WTC11 (cell line): ENCODE data around the gene RECK. TPM values are rescaled to one million over a fixed set of nuclear protein-coding genes. Genes with fewer than 3 reads are reported as not detected.

ENCODE experiments used
- ATAC-seq: fragments of 200-7000 bp; cut with Tn5 transposase; 2 replicates; pipeline ENCODE4 v1.10.0; 2021; ENCODE audit warnings: mild to moderate bottlenecking, moderate library complexity
- CTCF ChIA-PET: fragments of 300-600 bp; sonication (Branson Sonifier 250); formaldehyde crosslinking; loops from one replicate; lab custom pipeline; 2021; ENCODE audit warnings: antibody characterized with exemption; lab: Charles Lee
- POLR2A ChIA-PET: fragments of 350-600 bp; sonication (Branson Sonifier 250); formaldehyde crosslinking; loops from one replicate; lab custom pipeline; 2021; ENCODE audit warnings: antibody characterized with exemption; lab: Charles Lee
- DNase-seq: peaks from one replicate; pipeline ENCODE4 v3.0.0; 2021; ENCODE audit warnings: low spot score
- H3K27ac Mint-ChIP-seq: 2 replicates; pipeline ENCODE4 v1.8.0; 2021; ENCODE audit warnings: mixed read lengths
- H3K27me3 Mint-ChIP-seq: 2 replicates; pipeline ENCODE4 v1.8.0; 2021; ENCODE audit warnings: low read depth, mild to moderate bottlenecking, moderate library complexity, mixed read lengths
- H3K36me3 Mint-ChIP-seq: 2 replicates; pipeline ENCODE4 v1.8.0; 2021; ENCODE audit warnings: mixed read lengths
- H3K4me1 Mint-ChIP-seq: 2 replicates; pipeline ENCODE4 v1.8.0; 2022; ENCODE audit warnings: mixed read lengths
- H3K4me3 Mint-ChIP-seq: 2 replicates; pipeline ENCODE4 v1.8.0; 2021; ENCODE audit warnings: mild to moderate bottlenecking, moderate library complexity, mixed read lengths
- H3K9me3 Mint-ChIP-seq: 2 replicates; pipeline ENCODE4 v1.8.0; 2021; ENCODE audit warnings: mixed read lengths
- CREB1 ChIP-seq: sonication (generic); formaldehyde crosslinking; IDR thresholded peaks from 2 replicates; pipeline ENCODE4 v1.8.0; 2023; ENCODE audit warnings: mild to moderate bottlenecking, missing genetic modification reagents
- ESRRA ChIP-seq: sonication (generic); formaldehyde crosslinking; IDR thresholded peaks from 2 replicates; pipeline ENCODE4 v1.8.1; 2022; ENCODE audit warnings: mild to moderate bottlenecking, missing genetic modification reagents, borderline replicate concordance
- IRF2 ChIP-seq: sonication (generic); formaldehyde crosslinking; IDR thresholded peaks from 2 replicates; pipeline ENCODE4 v1.8.0; 2022; ENCODE audit warnings: low read depth, missing genetic modification reagents, borderline replicate concordance
- MXD4 ChIP-seq: fragments of 250-450 bp; sonication (Bioruptor Pico); IDR thresholded peaks from 2 replicates; pipeline ENCODE4 v1.8.0; 2021; ENCODE audit warnings: mild to moderate bottlenecking, moderate library complexity, borderline replicate concordance
- NFYB ChIP-seq: sonication (generic); formaldehyde crosslinking; conservative IDR thresholded peaks from 2 replicates; pipeline ENCODE4 v1.8.0; 2022; ENCODE audit warnings: low read depth, missing genetic modification reagents
- NR3C1 ChIP-seq: sonication (generic); formaldehyde crosslinking; conservative IDR thresholded peaks from 2 replicates; pipeline ENCODE4 v1.8.1; 2023; ENCODE audit warnings: low read depth, mild to moderate bottlenecking, missing genetic modification reagents
- SMAD4 ChIP-seq: sonication (generic); formaldehyde crosslinking; IDR thresholded peaks from 2 replicates; pipeline ENCODE4 v1.8.0; 2022; ENCODE audit warnings: mild to moderate bottlenecking, missing genetic modification reagents
- TP53 ChIP-seq: sonication (generic); formaldehyde crosslinking; IDR thresholded peaks from 2 replicates; pipeline ENCODE4 v1.8.1; 2023; ENCODE audit warnings: mild to moderate bottlenecking, missing genetic modification reagents
- ZNF263 ChIP-seq: sonication (generic); formaldehyde crosslinking; IDR thresholded peaks from 2 replicates; pipeline ENCODE4 v1.8.1; 2022; ENCODE audit warnings: low read depth, mild to moderate bottlenecking, moderate library complexity, missing genetic modification reagents
- ZNF423 ChIP-seq: fragments of 250-450 bp; sonication (Bioruptor Pico); IDR thresholded peaks from 2 replicates; pipeline ENCODE4 v2.1.2; 2022; ENCODE audit warnings: mild to moderate bottlenecking, moderate library complexity
- total RNA-seq: library from RNA; stranded (reverse); gene quantifications from 3 replicates; pipeline ENCODE4 v1.2.3, GENCODE V29; 2021
- TF ChIP-seq, protein P1 (sequence below): sonication (generic); formaldehyde crosslinking; IDR thresholded peaks from 2 replicates; pipeline ENCODE4 v1.8.0; 2023; ENCODE audit warnings: missing genetic modification reagents, mild to moderate bottlenecking, borderline replicate concordance
- TF ChIP-seq, protein P2 (sequence below): fragments of 250-450 bp; sonication (Bioruptor Pico); IDR thresholded peaks from 2 replicates; pipeline ENCODE4 v1.9.0; 2021; ENCODE audit warnings: mild to moderate bottlenecking
- TF ChIP-seq, protein P3 (sequence below): sonication (generic); formaldehyde crosslinking; IDR thresholded peaks from 2 replicates; pipeline ENCODE4 v1.8.1; 2023; ENCODE audit warnings: mild to moderate bottlenecking, missing genetic modification reagents, moderate library complexity
- TF ChIP-seq, protein P4 (sequence below): fragments of 250-450 bp; sonication (Bioruptor Pico); IDR thresholded peaks from 2 replicates; pipeline ENCODE4 v2.1.2; 2022; ENCODE audit warnings: mild to moderate bottlenecking, moderate library complexity
- TF ChIP-seq, protein P5 (sequence below): sonication (generic); formaldehyde crosslinking; conservative IDR thresholded peaks from 2 replicates; pipeline ENCODE4 v1.8.1; 2022; ENCODE audit warnings: mild to moderate bottlenecking, missing genetic modification reagents
- TF ChIP-seq, protein P6 (sequence below): fragments of 250-450 bp; sonication (Bioruptor Pico); IDR thresholded peaks from 2 replicates; pipeline ENCODE4 v1.9.0; 2021; ENCODE audit warnings: mild to moderate bottlenecking
- TF ChIP-seq, protein P7 (sequence below): sonication (generic); formaldehyde crosslinking; IDR thresholded peaks from 2 replicates; pipeline ENCODE4 v1.8.1; 2023; ENCODE audit warnings: mild to moderate bottlenecking, missing genetic modification reagents

RECK gene
- total RNA-seq, 1 experiment from 2014 or later, result 11.2 TPM

DNA sequence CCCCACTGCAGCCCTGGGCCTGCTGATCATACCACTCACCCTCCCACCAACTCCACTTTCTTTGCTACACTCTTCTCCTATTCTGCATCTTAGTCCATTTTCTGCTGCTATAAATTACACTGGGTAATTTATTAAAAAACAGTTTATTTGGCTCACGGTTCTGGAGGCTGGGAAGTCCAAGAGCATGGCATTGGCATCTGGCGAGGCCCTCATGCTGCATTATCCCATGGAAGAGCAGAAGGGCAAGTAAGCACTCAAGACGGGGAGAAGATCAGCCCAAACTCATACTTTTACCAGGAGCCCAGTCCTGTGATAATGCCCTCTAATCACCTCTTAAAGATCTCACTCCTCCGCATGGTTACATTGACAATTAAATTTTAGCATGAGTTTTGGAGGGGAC lies 109.3 kb downstream of the RECK start (continued):
- TF ChIP-seq, protein P1, sequence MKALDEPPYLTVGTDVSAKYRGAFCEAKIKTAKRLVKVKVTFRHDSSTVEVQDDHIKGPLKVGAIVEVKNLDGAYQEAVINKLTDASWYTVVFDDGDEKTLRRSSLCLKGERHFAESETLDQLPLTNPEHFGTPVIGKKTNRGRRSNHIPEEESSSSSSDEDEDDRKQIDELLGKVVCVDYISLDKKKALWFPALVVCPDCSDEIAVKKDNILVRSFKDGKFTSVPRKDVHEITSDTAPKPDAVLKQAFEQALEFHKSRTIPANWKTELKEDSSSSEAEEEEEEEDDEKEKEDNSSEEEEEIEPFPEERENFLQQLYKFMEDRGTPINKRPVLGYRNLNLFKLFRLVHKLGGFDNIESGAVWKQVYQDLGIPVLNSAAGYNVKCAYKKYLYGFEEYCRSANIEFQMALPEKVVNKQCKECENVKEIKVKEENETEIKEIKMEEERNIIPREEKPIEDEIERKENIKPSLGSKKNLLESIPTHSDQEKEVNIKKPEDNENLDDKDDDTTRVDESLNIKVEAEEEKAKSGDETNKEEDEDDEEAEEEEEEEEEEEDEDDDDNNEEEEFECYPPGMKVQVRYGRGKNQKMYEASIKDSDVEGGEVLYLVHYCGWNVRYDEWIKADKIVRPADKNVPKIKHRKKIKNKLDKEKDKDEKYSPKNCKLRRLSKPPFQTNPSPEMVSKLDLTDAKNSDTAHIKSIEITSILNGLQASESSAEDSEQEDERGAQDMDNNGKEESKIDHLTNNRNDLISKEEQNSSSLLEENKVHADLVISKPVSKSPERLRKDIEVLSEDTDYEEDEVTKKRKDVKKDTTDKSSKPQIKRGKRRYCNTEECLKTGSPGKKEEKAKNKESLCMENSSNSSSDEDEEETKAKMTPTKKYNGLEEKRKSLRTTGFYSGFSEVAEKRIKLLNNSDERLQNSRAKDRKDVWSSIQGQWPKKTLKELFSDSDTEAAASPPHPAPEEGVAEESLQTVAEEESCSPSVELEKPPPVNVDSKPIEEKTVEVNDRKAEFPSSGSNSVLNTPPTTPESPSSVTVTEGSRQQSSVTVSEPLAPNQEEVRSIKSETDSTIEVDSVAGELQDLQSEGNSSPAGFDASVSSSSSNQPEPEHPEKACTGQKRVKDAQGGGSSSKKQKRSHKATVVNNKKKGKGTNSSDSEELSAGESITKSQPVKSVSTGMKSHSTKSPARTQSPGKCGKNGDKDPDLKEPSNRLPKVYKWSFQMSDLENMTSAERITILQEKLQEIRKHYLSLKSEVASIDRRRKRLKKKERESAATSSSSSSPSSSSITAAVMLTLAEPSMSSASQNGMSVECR (CRISPR knock-in tag), result no peak
- no peak for TF ChIP-seq IRF2 (CRISPR knock-in tag)
- TF ChIP-seq, protein P2, sequence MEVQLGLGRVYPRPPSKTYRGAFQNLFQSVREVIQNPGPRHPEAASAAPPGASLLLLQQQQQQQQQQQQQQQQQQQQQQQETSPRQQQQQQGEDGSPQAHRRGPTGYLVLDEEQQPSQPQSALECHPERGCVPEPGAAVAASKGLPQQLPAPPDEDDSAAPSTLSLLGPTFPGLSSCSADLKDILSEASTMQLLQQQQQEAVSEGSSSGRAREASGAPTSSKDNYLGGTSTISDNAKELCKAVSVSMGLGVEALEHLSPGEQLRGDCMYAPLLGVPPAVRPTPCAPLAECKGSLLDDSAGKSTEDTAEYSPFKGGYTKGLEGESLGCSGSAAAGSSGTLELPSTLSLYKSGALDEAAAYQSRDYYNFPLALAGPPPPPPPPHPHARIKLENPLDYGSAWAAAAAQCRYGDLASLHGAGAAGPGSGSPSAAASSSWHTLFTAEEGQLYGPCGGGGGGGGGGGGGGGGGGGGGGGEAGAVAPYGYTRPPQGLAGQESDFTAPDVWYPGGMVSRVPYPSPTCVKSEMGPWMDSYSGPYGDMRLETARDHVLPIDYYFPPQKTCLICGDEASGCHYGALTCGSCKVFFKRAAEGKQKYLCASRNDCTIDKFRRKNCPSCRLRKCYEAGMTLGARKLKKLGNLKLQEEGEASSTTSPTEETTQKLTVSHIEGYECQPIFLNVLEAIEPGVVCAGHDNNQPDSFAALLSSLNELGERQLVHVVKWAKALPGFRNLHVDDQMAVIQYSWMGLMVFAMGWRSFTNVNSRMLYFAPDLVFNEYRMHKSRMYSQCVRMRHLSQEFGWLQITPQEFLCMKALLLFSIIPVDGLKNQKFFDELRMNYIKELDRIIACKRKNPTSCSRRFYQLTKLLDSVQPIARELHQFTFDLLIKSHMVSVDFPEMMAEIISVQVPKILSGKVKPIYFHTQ (CRISPR knock-in tag), result no peak
- TF ChIP-seq, protein P3, sequence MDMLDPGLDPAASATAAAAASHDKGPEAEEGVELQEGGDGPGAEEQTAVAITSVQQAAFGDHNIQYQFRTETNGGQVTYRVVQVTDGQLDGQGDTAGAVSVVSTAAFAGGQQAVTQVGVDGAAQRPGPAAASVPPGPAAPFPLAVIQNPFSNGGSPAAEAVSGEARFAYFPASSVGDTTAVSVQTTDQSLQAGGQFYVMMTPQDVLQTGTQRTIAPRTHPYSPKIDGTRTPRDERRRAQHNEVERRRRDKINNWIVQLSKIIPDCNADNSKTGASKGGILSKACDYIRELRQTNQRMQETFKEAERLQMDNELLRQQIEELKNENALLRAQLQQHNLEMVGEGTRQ (CRISPR knock-in tag), result no peak
- no peak for TF ChIP-seq MXD4
- TF ChIP-seq ZNF423 (CRISPR knock-in tag), result no peak
- TF ChIP-seq, protein P4, sequence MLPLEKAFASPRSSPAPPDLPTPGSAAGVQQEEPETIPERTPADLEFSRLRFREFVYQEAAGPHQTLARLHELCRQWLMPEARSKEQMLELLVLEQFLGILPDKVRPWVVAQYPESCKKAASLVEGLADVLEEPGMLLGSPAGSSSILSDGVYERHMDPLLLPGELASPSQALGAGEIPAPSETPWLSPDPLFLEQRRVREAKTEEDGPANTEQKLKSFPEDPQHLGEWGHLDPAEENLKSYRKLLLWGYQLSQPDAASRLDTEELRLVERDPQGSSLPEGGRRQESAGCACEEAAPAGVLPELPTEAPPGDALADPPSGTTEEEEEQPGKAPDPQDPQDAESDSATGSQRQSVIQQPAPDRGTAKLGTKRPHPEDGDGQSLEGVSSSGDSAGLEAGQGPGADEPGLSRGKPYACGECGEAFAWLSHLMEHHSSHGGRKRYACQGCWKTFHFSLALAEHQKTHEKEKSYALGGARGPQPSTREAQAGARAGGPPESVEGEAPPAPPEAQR, result no peak
- no peak for TF ChIP-seq SMAD4
- TF ChIP-seq, protein P5, sequence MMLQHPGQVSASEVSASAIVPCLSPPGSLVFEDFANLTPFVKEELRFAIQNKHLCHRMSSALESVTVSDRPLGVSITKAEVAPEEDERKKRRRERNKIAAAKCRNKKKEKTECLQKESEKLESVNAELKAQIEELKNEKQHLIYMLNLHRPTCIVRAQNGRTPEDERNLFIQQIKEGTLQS, result no peak
- TF ChIP-seq TP53 (CRISPR knock-in tag), result no peak
- TF ChIP-seq, protein P6, sequence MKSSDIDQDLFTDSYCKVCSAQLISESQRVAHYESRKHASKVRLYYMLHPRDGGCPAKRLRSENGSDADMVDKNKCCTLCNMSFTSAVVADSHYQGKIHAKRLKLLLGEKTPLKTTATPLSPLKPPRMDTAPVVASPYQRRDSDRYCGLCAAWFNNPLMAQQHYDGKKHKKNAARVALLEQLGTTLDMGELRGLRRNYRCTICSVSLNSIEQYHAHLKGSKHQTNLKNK (CRISPR knock-in tag), result no peak
- no peak for TF ChIP-seq ZNF263 (CRISPR knock-in tag)
- TF ChIP-seq CREB1 (CRISPR knock-in tag), result no peak
- TF ChIP-seq NR3C1 (CRISPR knock-in tag), result no peak
- TF ChIP-seq, protein P7, sequence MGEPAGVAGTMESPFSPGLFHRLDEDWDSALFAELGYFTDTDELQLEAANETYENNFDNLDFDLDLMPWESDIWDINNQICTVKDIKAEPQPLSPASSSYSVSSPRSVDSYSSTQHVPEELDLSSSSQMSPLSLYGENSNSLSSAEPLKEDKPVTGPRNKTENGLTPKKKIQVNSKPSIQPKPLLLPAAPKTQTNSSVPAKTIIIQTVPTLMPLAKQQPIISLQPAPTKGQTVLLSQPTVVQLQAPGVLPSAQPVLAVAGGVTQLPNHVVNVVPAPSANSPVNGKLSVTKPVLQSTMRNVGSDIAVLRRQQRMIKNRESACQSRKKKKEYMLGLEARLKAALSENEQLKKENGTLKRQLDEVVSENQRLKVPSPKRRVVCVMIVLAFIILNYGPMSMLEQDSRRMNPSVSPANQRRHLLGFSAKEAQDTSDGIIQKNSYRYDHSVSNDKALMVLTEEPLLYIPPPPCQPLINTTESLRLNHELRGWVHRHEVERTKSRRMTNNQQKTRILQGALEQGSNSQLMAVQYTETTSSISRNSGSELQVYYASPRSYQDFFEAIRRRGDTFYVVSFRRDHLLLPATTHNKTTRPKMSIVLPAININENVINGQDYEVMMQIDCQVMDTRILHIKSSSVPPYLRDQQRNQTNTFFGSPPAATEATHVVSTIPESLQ, result no peak

DNA sequence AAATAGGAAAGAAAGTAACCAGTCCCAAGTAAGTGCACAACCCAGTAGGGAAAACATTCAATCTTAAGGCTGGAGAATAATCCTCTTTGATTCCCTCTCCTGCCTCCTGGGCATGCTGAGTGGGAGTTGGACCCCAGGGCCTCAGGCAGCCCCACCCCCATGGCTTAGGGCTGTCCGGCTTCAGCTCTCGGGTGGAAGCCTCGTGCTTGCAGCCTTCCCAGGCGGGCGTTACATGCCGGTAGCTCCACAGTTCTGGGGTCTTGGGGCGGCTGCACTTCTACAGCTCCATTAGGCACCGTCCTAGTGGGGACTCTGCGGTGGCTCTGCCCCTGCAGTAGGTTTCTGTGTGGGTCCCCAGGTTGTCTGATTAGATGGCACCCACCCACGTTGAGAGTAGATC lies 109.9 kb downstream of the RECK start:
- ATAC-seq (no peak), DNase-seq (no peak)
- POLR2A ChIA-PET, result no interaction called here
- CTCF ChIA-PET, result no interaction called here
- Mint-ChIP-seq H3K27me3 (peaks cover 19% of the 10 kb centered on the region), H3K4me3 (no peak overlapping the region), H3K36me3 (peaks cover 13% of the 10 kb centered on the region), H3K9me3 (peaks cover 18% of the 10 kb centered on the region), H3K27ac (no peak overlapping the region), H3K4me1 (no peaks in the 10 kb centered on the region)
- TF ChIP-seq ZNF263 (CRISPR knock-in tag) (no peak), NFYB (CRISPR knock-in tag) (no peak), ESRRA (CRISPR knock-in tag) (no peak)
